B cell (primary cell): ENCODE measurements around the gene NFATC1.

Source experiments
- EZH2 ChIP-seq: IDR thresholded peaks from 2 replicates; pipeline ENCODE4 v1.6.1; 2012; ENCODE audit warnings: borderline replicate concordance, low read depth, mild to moderate bottlenecking, moderate library complexity, low read length; ENCODE audit not compliant: insufficient read depth, poor library complexity, severe bottlenecking
- TF ChIP-seq, protein P1 (sequence below): fragments of 200-600 bp; IDR thresholded peaks from one replicate; pipeline ENCODE4 v1.8.0; 2022; ENCODE audit warnings: antibody characterized with exemption, mild to moderate bottlenecking

DNA sequence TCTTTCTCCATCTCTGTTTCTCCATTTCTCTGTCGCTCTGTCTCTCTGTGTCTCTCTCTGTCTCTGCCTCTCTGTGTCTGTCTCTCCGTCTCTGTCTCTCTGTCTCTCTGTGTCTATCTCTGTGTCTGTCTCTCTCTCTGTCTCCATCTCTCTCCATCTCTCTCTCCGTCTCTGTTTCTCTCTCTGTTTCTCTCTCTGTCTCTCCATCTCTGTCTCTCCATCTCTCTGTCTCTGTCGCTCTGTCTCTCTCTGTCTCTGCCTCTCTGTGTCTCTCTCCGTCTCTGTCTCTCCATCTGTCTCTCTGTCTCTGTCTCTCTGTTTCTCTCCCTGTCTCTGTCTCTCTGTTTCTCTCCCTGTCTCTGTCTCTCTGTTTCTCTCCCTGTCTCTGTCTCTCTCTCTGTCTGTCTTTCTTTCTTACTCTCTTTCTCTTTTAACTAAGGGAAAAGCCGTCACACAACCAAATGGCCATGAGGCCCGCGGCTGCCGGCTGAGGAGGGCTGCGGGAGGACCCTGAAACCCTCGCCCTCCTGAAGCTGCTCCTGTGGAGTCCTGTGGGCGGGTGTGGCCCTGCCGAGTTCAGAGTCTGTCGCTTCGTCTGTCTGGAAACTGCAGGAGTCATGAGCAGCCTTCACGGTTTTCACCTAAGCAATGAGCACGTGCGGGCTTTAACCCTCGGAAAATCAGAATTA lies 29.3 kb downstream of the NFATC1 start:
- TF ChIP-seq EZH2: no peak
- TF ChIP-seq, protein P1, sequence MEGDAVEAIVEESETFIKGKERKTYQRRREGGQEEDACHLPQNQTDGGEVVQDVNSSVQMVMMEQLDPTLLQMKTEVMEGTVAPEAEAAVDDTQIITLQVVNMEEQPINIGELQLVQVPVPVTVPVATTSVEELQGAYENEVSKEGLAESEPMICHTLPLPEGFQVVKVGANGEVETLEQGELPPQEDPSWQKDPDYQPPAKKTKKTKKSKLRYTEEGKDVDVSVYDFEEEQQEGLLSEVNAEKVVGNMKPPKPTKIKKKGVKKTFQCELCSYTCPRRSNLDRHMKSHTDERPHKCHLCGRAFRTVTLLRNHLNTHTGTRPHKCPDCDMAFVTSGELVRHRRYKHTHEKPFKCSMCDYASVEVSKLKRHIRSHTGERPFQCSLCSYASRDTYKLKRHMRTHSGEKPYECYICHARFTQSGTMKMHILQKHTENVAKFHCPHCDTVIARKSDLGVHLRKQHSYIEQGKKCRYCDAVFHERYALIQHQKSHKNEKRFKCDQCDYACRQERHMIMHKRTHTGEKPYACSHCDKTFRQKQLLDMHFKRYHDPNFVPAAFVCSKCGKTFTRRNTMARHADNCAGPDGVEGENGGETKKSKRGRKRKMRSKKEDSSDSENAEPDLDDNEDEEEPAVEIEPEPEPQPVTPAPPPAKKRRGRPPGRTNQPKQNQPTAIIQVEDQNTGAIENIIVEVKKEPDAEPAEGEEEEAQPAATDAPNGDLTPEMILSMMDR: no peak
